K562 (cell line): ENCODE data around the gene ELMO1. TPM values are rescaled to one million over a fixed set of nuclear protein-coding genes. Genes with fewer than 3 reads are reported as not detected.

Experiments used
- ATAC-seq: fragments of 200-7000 bp; cut with Tn5 transposase; 3 replicates; pipeline ENCODE4 v1.9.1; 2020; ENCODE audit warnings: moderate library complexity
- BruUV-seq: library from RNA; stranded (reverse); fragments of 400-500 nt; replicated peaks from 2 replicates; lab custom pipeline; 2021; lab: Mats Ljungman, UMichigan
- CTCF ChIA-PET: fragments of 300-600 bp; formaldehyde crosslinking; extraction: SDS; loops from one replicate; lab custom pipeline; 2021; ENCODE audit warnings: low intra/inter-chr PET ratio; lab: Yijun Ruan, JAX
- POLR2A ChIA-PET: fragments of 300-600, 350-650 bp; sonication (Branson Sonifier 250); formaldehyde crosslinking; extraction: SDS; loops from one replicate; lab custom pipeline; 2021; ENCODE audit warnings: antibody characterized with exemption, inconsistent platforms; lab: Yijun Ruan, JAX
- DNase-seq, 4 experiments: peaks; one replicate each; pipeline versions ENCODE4 v3.0.0 to v3.0.0-alpha.2; 2011 to 2018; ENCODE audit warnings: low spot score in 3 of 4, mixed read lengths in 3 of 4; ENCODE audit errors: extremely low read depth in 1 of 4
- FAIRE-seq: peaks from 2 replicates; lab custom pipeline; 2011; peaks lifted over from hg19 to GRCh38; lab: Jason Lieb, UNC
- H2AFZ ChIP-seq: 2 replicates; pipeline ENCODE4 v1.6.0; 2011; ENCODE audit warnings: low read depth, low read length, control low read depth, inconsistent platforms
- H3K27ac ChIP-seq: fragments of 200-600 bp; 3 replicates; pipeline ENCODE4 v1.8.0; 2011; ENCODE audit warnings: low read depth, mild to moderate bottlenecking, control low read depth, inconsistent platforms, low read length, moderate library complexity, mixed read lengths; ENCODE audit errors: extremely low read depth
- H3K27me3 ChIP-seq, 2 experiments: fragments of 300-600 bp in 1 of 2; 2 replicates in 1 of 2; 3 replicates in 1 of 2; pipeline versions ENCODE4 v1.6.0 to v1.8.0; 2011; ENCODE audit warnings: inconsistent platforms in 2 of 2, low read length in 2 of 2, mild to moderate bottlenecking in 1 of 2, mixed read lengths in 1 of 2, moderate library complexity in 1 of 2; ENCODE audit not compliant: control insufficient read depth in 2 of 2, insufficient read depth in 2 of 2
- H3K36me3 ChIP-seq: fragments of 300-600 bp; 3 replicates; pipeline ENCODE4 v1.8.0; 2011; ENCODE audit warnings: mild to moderate bottlenecking, low read length, inconsistent platforms; ENCODE audit not compliant: control insufficient read depth, insufficient read depth
- H3K4me1 ChIP-seq, 2 experiments: fragments of 200-600 bp in 1 of 2; replicated peaks in 1 of 2; 2 replicates in 1 of 2; 3 replicates in 1 of 2; pipeline versions ENCODE4 v1.5.1 to v1.8.0; 2011; ENCODE audit warnings: inconsistent platforms in 2 of 2, low read length in 2 of 2, mild to moderate bottlenecking in 1 of 2, mixed read lengths in 1 of 2, moderate library complexity in 1 of 2; ENCODE audit not compliant: control insufficient read depth in 2 of 2, insufficient read depth in 2 of 2
- H3K4me2 ChIP-seq: 2 replicates; pipeline ENCODE4 v1.6.1; 2011; ENCODE audit warnings: low read length, control low read depth, inconsistent platforms, mixed read lengths; ENCODE audit not compliant: insufficient read depth
- H3K4me3 ChIP-seq: fragments of 200-600 bp; sonication (generic), shearing (Covaris generic); 2 replicates; pipeline ENCODE4 v1.5.1; 2016; ENCODE audit warnings: control low read depth, inconsistent platforms
- H3K79me2 ChIP-seq: fragments of 200-600 bp; 3 replicates; pipeline ENCODE4 v1.8.0; 2011; ENCODE audit warnings: low read length, inconsistent platforms; ENCODE audit not compliant: control insufficient read depth, insufficient read depth
- H3K9ac ChIP-seq, 2 experiments: 2 replicates each; pipeline versions ENCODE4 v1.6.0 to v1.6.1; 2011; ENCODE audit warnings: low read depth in 2 of 2, low read length in 2 of 2, control low read depth in 1 of 2, inconsistent platforms in 1 of 2, mild to moderate bottlenecking in 1 of 2, mixed read lengths in 1 of 2; ENCODE audit not compliant: insufficient read depth in 1 of 2
- H3K9me1 ChIP-seq: one replicate; pipeline ENCODE4 v1.6.0; 2011; ENCODE audit warnings: inconsistent platforms, mild to moderate bottlenecking, low read length, moderate library complexity; ENCODE audit not compliant: control insufficient read depth, insufficient read depth
- H3K9me3 ChIP-seq: replicated peaks from 2 replicates; pipeline ENCODE4 v1.5.1; 2011; ENCODE audit warnings: low read depth, low read length, inconsistent platforms; ENCODE audit not compliant: control insufficient read depth, insufficient read depth
- H4K20me1 ChIP-seq: replicated peaks from 2 replicates; pipeline ENCODE4 v1.6.1; 2011; ENCODE audit warnings: low read length, inconsistent platforms, mixed read lengths; ENCODE audit not compliant: control insufficient read depth, insufficient read depth
- CEBPG ChIP-seq, 3 experiments: fragments of 200-800 bp in 1 of 3; sonication (Bioruptor generic) in 1 of 3; sonication (generic) in 1 of 3; formaldehyde crosslinking in 1 of 3; IDR thresholded peaks in 2 of 3; conservative IDR thresholded peaks in 1 of 3; 2 replicates each; pipeline versions ENCODE4 v1.6.1 to v1.8.0; 2016 to 2022; ENCODE audit warnings: missing compliant biosample characterization in 2 of 3, missing genetic modification characterization in 2 of 3, mild to moderate bottlenecking in 1 of 3, missing genetic modification reagents in 1 of 3
- NRF1 ChIP-seq, 2 experiments: fragments of 450-650 bp; IDR thresholded peaks in 1 of 2; conservative IDR thresholded peaks in 1 of 2; 2 replicates each; pipeline ENCODE4 v1.6.1; 2014; ENCODE audit warnings: mild to moderate bottlenecking in 2 of 2
- WGBS: fragments of 100-300 bp; shearing (Covaris generic); methylation state at CpG from one replicate; pipeline ENCODE4 v1.1.6; 2016; ENCODE audit warnings: low coverage, mixed read lengths; ENCODE audit not compliant: insufficient coverage; ENCODE audit errors: missing lambda C conversion rate; 5-methylcytosine and 5-hydroxymethylcytosine counted together
- in situ Hi-C: fragments of 300-500 bp; cut with MboI; formaldehyde crosslinking; loops from 4 replicates; pipeline ENCODE4 v1.15.0; 2018; ENCODE audit warnings: inconsistent platforms, mixed read lengths
- intact Hi-C: fragments of 100-400 bp; cut with micrococcal nuclease; formaldehyde crosslinking; loops from 2 replicates; pipeline ENCODE4 v1.14.2; 2022
- polyA plus RNA-seq, 8 experiments: library from polyadenylated mRNA; depleted of rRNA in 4 of 8; stranded (reverse) in 5 of 8; unstranded in 3 of 8; fragments of >200 nt; fragmentation: Nextera tagmentation in 2 of 8; fragmentation: Illumina TruSeq in 1 of 8; extraction: Ambion mirVana in 2 of 8; extraction: Trizol in 1 of 8; gene quantifications; 2 replicates each; pipeline versions ENCODE4 v1.2.1 to v1.2.3, GENCODE V29; 2011 to 2014; ENCODE audit warnings: inconsistent platforms in 1 of 8, missing spikeins in 1 of 8
- total RNA-seq, 7 experiments: library from RNA; depleted of rRNA in 6 of 7; stranded (reverse); fragments of >200 nt in 6 of 7; fragmentation: Illumina TruSeq in 2 of 7; extraction: Trizol in 2 of 7; gene quantifications; 2 replicates each; pipeline versions ENCODE4 v1.2.1 to v1.2.3, GENCODE V29; 2011 to 2021; ENCODE audit warnings: low replicate concordance in 1 of 7
- TF ChIP-seq, protein P1 (sequence below), 3 experiments: IDR thresholded peaks in 2 of 3; conservative IDR thresholded peaks in 1 of 3; 2 replicates each; pipeline ENCODE4 v1.5.1; 2011 to 2012; ENCODE audit warnings: low read length in 3 of 3, mild to moderate bottlenecking in 3 of 3, control low read depth in 2 of 3, improper control_type of control experiment in 1 of 3, inconsistent platforms in 1 of 3, low read depth in 1 of 3, mixed read lengths in 1 of 3, moderate library complexity in 1 of 3; ENCODE audit not compliant: insufficient read depth in 2 of 3
- TF ChIP-seq, protein P2 (sequence below): fragments of 250-450 bp; sonication (Bioruptor Pico); IDR thresholded peaks from 2 replicates; pipeline ENCODE4 v1.8.0; 2022; ENCODE audit warnings: moderate library complexity, mild to moderate bottlenecking, inconsistent platforms

ELMO1 gene
- total and polyA plus RNA-seq, 9 of the 15 experiments (the other 6 are each of a cell fraction or from before 2014, with no cell fraction given), result 0.36 to 7.2 (median 3.6) TPM

DNA sequence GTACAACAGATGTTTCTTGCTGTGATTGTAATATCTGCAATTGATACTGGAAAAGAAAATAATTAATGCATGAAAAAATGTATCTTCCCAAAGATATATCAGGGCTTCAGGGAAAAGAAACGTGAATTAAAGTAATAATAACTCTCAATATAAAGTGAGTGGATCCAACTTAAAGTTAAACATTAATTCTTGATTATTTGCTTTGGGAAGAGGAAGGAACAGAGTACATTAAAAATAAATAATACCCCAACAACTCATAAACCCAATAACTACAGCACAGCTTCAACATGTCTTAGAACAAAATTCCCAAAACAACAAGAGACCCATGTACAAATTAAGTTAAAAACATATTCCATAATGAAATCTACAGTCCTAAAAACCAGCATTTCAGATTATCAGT, 33.0 kb downstream of the ELMO1 start:
- TF ChIP-seq CEBPG (CRISPR knock-in tag; IDR thresholded peaks at IDR 0.05) (no peak), CEBPG (tag; conservative IDR thresholded peaks at IDR 0.05 in 1 of 2, IDR thresholded peaks at IDR 0.05 in 1 of 2) (no peak), NRF1 (conservative IDR thresholded peaks at IDR 0.05 in 1 of 2, IDR thresholded peaks at IDR 0.05 in 1 of 2) (no peak)
- TF ChIP-seq, protein P1, sequence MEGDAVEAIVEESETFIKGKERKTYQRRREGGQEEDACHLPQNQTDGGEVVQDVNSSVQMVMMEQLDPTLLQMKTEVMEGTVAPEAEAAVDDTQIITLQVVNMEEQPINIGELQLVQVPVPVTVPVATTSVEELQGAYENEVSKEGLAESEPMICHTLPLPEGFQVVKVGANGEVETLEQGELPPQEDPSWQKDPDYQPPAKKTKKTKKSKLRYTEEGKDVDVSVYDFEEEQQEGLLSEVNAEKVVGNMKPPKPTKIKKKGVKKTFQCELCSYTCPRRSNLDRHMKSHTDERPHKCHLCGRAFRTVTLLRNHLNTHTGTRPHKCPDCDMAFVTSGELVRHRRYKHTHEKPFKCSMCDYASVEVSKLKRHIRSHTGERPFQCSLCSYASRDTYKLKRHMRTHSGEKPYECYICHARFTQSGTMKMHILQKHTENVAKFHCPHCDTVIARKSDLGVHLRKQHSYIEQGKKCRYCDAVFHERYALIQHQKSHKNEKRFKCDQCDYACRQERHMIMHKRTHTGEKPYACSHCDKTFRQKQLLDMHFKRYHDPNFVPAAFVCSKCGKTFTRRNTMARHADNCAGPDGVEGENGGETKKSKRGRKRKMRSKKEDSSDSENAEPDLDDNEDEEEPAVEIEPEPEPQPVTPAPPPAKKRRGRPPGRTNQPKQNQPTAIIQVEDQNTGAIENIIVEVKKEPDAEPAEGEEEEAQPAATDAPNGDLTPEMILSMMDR (IDR thresholded peaks at IDR 0.05 in 2 of 3, conservative IDR thresholded peaks at IDR 0.05 in 1 of 3; ENCODE audit: insufficient read depth in 2 of 3, low read depth in 1 of 3, low read length in 3 of 3), result no peak
- TF ChIP-seq, protein P2, sequence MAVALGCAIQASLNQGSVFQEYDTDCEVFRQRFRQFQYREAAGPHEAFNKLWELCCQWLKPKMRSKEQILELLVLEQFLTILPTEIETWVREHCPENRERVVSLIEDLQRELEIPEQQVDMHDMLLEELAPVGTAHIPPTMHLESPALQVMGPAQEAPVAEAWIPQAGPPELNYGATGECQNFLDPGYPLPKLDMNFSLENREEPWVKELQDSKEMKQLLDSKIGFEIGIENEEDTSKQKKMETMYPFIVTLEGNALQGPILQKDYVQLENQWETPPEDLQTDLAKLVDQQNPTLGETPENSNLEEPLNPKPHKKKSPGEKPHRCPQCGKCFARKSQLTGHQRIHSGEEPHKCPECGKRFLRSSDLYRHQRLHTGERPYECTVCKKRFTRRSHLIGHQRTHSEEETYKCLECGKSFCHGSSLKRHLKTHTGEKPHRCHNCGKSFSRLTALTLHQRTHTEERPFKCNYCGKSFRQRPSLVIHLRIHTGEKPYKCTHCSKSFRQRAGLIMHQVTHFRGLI (CRISPR knock-in tag), result no peak
- FAIRE-seq, result no peak
- H3K27ac ChIP-seq, result no peak overlapping the region
- H3K9me1 ChIP-seq, result no peaks in the 10 kb centered on the region
- BruUV-seq, result no TSS peak
- intact Hi-C loops, result no loop called here
- H3K9ac ChIP-seq, result no peak overlapping the region
- DNase-seq, result no peak
- H3K4me2 ChIP-seq, result no peak overlapping the region
- CTCF ChIA-PET, result no interaction called here
- POLR2A ChIA-PET, result no interaction called here
- H3K79me2 ChIP-seq, result no peaks in the 10 kb centered on the region
- in situ Hi-C loops, result no loop called here
- no peak for ATAC-seq
- no peaks in the 10 kb centered on the region for H3K36me3 ChIP-seq
- H3K4me3 ChIP-seq, result no peak overlapping the region
- 0% methylated on average over 1 of the region's 1 CpG for WGBS
- H4K20me1 ChIP-seq, result no peaks in the 10 kb centered on the region
- no peaks in the 10 kb centered on the region; a peak in 1 of 5 replicates for H3K4me1 ChIP-seq
- H3K9me3 ChIP-seq, result no peaks in the 10 kb centered on the region
- H3K27me3 ChIP-seq, result peaks cover 0 to 13% of the 10 kb centered on the region in 2 experiments; a peak in 2 of 5 replicates
- no peak overlapping the region for H2AFZ ChIP-seq
